Breast epithelium (tissue), 3 donors: ENCODE results near the gene C6orf62.

Experiments used
- CTCF ChIP-seq, 3 donors: fragments of 450-650 bp; IDR thresholded peaks; one replicate each; pipeline ENCODE4 v1.5.1; 2016 to 2017; ENCODE audit warnings: antibody characterized with exemption in 3 of 3, mild to moderate bottlenecking in 3 of 3, moderate library complexity in 3 of 3
- POLR2AphosphoS5 ChIP-seq, 3 donors: sonication (generic); formaldehyde crosslinking; IDR thresholded peaks; one replicate each; pipeline ENCODE4 v1.6.1; 2017; ENCODE audit warnings: antibody characterized with exemption in 3 of 3

GRCh38 chr6:24721461-24722215 lies 2.7 kb upstream of the C6orf62 start:
- TF ChIP-seq CTCF (IDR thresholded peaks at IDR 0.05), result no peak
- peak in 2 of 3 donors; percentile 79 to 94 for TF ChIP-seq POLR2AphosphoS5 (IDR thresholded peaks at IDR 0.05)
